H1 (cell line): ENCODE measurements around the gene ARMC10. TPM values are rescaled to one million over a fixed set of nuclear protein-coding genes. Genes with fewer than 3 reads are reported as not detected.

Source experiments
- CTCF ChIA-PET: fragments of 300-600 bp; sonication (Branson Sonifier 250); formaldehyde crosslinking; loops from one replicate; lab custom pipeline; 2021; ENCODE audit not compliant: partially characterized antibody; lab: Charles Lee
- POLR2A ChIA-PET: fragments of 300-600 bp; sonication (Branson Sonifier 250); formaldehyde crosslinking; loops from one replicate; lab custom pipeline; 2021; ENCODE audit warnings: inconsistent platforms; ENCODE audit not compliant: partially characterized antibody; lab: Charles Lee
- DNase-seq, 2 experiments: peaks; one replicate each; pipeline versions ENCODE4 v3.0.0 to v3.0.0-alpha.2; 2010 to 2022; ENCODE audit warnings: low spot score in 2 of 2, low read depth in 1 of 2, mixed read lengths in 1 of 2
- FAIRE-seq: peaks from 2 replicates; lab custom pipeline; 2011; peaks lifted over from hg19 to GRCh38; lab: Jason Lieb, UNC
- H2AFZ ChIP-seq: 2 replicates; pipeline ENCODE4 v1.8.1; 2012; ENCODE audit warnings: low read length, inconsistent platforms
- H2AK5ac ChIP-seq: 2 replicates; pipeline ENCODE4 v1.6.1; 2013; ENCODE audit warnings: low read depth, low read length
- H2BK120ac ChIP-seq: replicated peaks from 2 replicates; pipeline ENCODE3; 2013; ENCODE audit warnings: low read depth, low read length, inconsistent platforms
- H2BK12ac ChIP-seq: 2 replicates; pipeline ENCODE4 v1.6.1; 2013; ENCODE audit warnings: low read depth, low read length
- H2BK15ac ChIP-seq: 2 replicates; pipeline ENCODE4 v1.6.1; 2013; ENCODE audit warnings: low read length
- H2BK20ac ChIP-seq: 2 replicates; pipeline ENCODE4 v1.6.1; 2013; ENCODE audit warnings: low read length
- H2BK5ac ChIP-seq: 2 replicates; pipeline ENCODE4 v1.6.1; 2013; ENCODE audit warnings: low read depth, low read length
- H3K14ac ChIP-seq: 2 replicates; pipeline ENCODE4 v1.6.1; 2013; ENCODE audit warnings: inconsistent platforms; ENCODE audit not compliant: insufficient read length
- H3K18ac ChIP-seq: 2 replicates; pipeline ENCODE4 v1.6.1; 2013; ENCODE audit warnings: low read length; ENCODE audit errors: extremely low read depth
- H3K23ac ChIP-seq: 2 replicates; pipeline ENCODE4 v1.6.1; 2013; ENCODE audit warnings: inconsistent platforms; ENCODE audit not compliant: insufficient read length
- H3K23me2 ChIP-seq: 2 replicates; pipeline ENCODE4 v1.6.1; 2013; ENCODE audit warnings: low read depth, low read length
- H3K27ac ChIP-seq: 2 replicates; pipeline ENCODE4 v1.6.1; 2011; ENCODE audit warnings: low read depth, low read length, inconsistent platforms
- H3K27me3 ChIP-seq, 4 experiments: replicated peaks in 1 of 4; 1 replicate in 1 of 4; 2 replicates in 3 of 4; pipeline versions ENCODE4 v1.6.1 to v1.8.1; 2011 to 2013; ENCODE audit warnings: low read length in 3 of 4, mild to moderate bottlenecking in 3 of 4, inconsistent platforms in 2 of 4, mixed read lengths in 2 of 4, moderate library complexity in 1 of 4; ENCODE audit not compliant: control insufficient read depth in 3 of 4, insufficient read depth in 3 of 4; ENCODE audit errors: extremely low read depth in 1 of 4
- H3K36me3 ChIP-seq, 4 experiments: 2 replicates each; pipeline versions ENCODE4 v1.6.1 to v1.8.1; 2011 to 2013; ENCODE audit warnings: mild to moderate bottlenecking in 4 of 4, low read length in 3 of 4, moderate library complexity in 2 of 4, control low read depth in 1 of 4, inconsistent platforms in 1 of 4; ENCODE audit not compliant: insufficient read depth in 4 of 4, control insufficient read depth in 2 of 4
- H3K4ac ChIP-seq: replicated peaks from 2 replicates; pipeline ENCODE3; 2013; ENCODE audit warnings: low read length, low read depth, mixed read lengths, inconsistent platforms; ENCODE audit not compliant: insufficient read length
- H3K4me1 ChIP-seq, 4 experiments: replicated peaks in 1 of 4; 1 replicate in 1 of 4; 2 replicates in 3 of 4; pipeline versions ENCODE4 v1.6.1 to v1.8.1; 2011 to 2013; ENCODE audit warnings: low read length in 3 of 4, inconsistent platforms in 2 of 4, mixed read lengths in 1 of 4; ENCODE audit not compliant: insufficient read depth in 4 of 4, control insufficient read depth in 3 of 4
- H3K4me2 ChIP-seq, 2 experiments: 2 replicates each; pipeline versions ENCODE4 v1.6.1 to v1.8.1; 2011 to 2013; ENCODE audit warnings: low read depth in 2 of 2, low read length in 2 of 2, control low read depth in 1 of 2, inconsistent platforms in 1 of 2, mild to moderate bottlenecking in 1 of 2; ENCODE audit not compliant: insufficient read depth in 1 of 2
- H3K4me3 ChIP-seq, 4 experiments: fragments of 200-600, 300-600 bp in 1 of 4; sonication (generic), shearing (Covaris generic), sonication (Bioruptor Twin) in 1 of 4; 2 replicates each; pipeline versions ENCODE4 v1.5.1 to v1.8.1; 2011 to 2016; ENCODE audit warnings: low read length in 4 of 4, low read depth in 3 of 4, control low read depth in 2 of 4, inconsistent platforms in 2 of 4, mild to moderate bottlenecking in 2 of 4, mixed read lengths in 1 of 4, moderate library complexity in 1 of 4; ENCODE audit not compliant: insufficient read depth in 2 of 4; ENCODE audit errors: extremely low read depth in 1 of 4
- H3K56ac ChIP-seq: replicated peaks from 2 replicates; pipeline ENCODE3; 2013; ENCODE audit warnings: low read depth, mild to moderate bottlenecking, mixed read lengths, low read length, inconsistent platforms; ENCODE audit not compliant: insufficient read length
- H3K79me1 ChIP-seq: 2 replicates; pipeline ENCODE4 v1.6.1; 2013; ENCODE audit warnings: low read depth, low read length, control low read depth
- H3K79me2 ChIP-seq, 2 experiments: 2 replicates each; pipeline versions ENCODE4 v1.6.1 to v1.8.1; 2012 to 2013; ENCODE audit warnings: low read length in 2 of 2, mild to moderate bottlenecking in 2 of 2, inconsistent platforms in 1 of 2; ENCODE audit not compliant: insufficient read depth in 2 of 2, control insufficient read depth in 1 of 2
- H3K9ac ChIP-seq, 4 experiments: replicated peaks in 1 of 4; 1 replicate in 1 of 4; 2 replicates in 3 of 4; pipeline versions ENCODE4 v1.6.1 to v1.8.1; 2011 to 2013; ENCODE audit warnings: low read depth in 3 of 4, low read length in 3 of 4, control low read depth in 2 of 4, mild to moderate bottlenecking in 2 of 4, moderate library complexity in 2 of 4, inconsistent platforms in 1 of 4; ENCODE audit errors: extremely low read depth in 1 of 4
- H3K9me3 ChIP-seq, 2 experiments: 2 replicates each; pipeline versions ENCODE4 v1.6.1 to v1.8.1; 2012 to 2013; ENCODE audit warnings: mild to moderate bottlenecking in 2 of 2, moderate library complexity in 2 of 2, control low read depth in 1 of 2, inconsistent platforms in 1 of 2, low read depth in 1 of 2, low read length in 1 of 2, mixed read lengths in 1 of 2; ENCODE audit not compliant: insufficient read depth in 2 of 2
- H4K20me1 ChIP-seq, 2 experiments: replicated peaks in 1 of 2; 2 replicates each; pipeline versions ENCODE3 to v1.8.1; 2011 to 2013; ENCODE audit warnings: inconsistent platforms in 2 of 2, low read length in 2 of 2, mild to moderate bottlenecking in 1 of 2; ENCODE audit not compliant: insufficient read depth in 2 of 2, control insufficient read depth in 1 of 2
- H4K5ac ChIP-seq: 2 replicates; pipeline ENCODE4 v1.6.1; 2013; ENCODE audit warnings: low read length, low read depth, mixed read lengths, inconsistent platforms; ENCODE audit not compliant: insufficient read length
- H4K8ac ChIP-seq: 2 replicates; pipeline ENCODE4 v1.8.0; 2013; ENCODE audit warnings: mild to moderate bottlenecking, moderate library complexity, low read length, inconsistent platforms; ENCODE audit not compliant: insufficient read depth; ENCODE audit errors: extremely low read depth
- H4K91ac ChIP-seq: replicated peaks from 2 replicates; pipeline ENCODE3; 2013; ENCODE audit warnings: low read length, mixed read lengths, inconsistent platforms; ENCODE audit not compliant: insufficient read length
- CTBP2 ChIP-seq: IDR thresholded peaks from 2 replicates; pipeline ENCODE4 v1.7.0; 2011; ENCODE audit warnings: borderline replicate concordance, mild to moderate bottlenecking, moderate library complexity, mixed read lengths, low read length; ENCODE audit not compliant: insufficient read depth, insufficient read length
- JUND ChIP-seq: IDR thresholded peaks from 2 replicates; pipeline ENCODE4 v1.6.1; 2011; ENCODE audit warnings: mild to moderate bottlenecking, improper control_type of control experiment, low read length
- NANOG ChIP-seq: IDR thresholded peaks from 2 replicates; pipeline ENCODE4 v1.6.1; 2011; ENCODE audit warnings: low read length, low read depth, mild to moderate bottlenecking, inconsistent platforms; ENCODE audit not compliant: insufficient read depth, poor library complexity, severe bottlenecking
- WGBS, 2 experiments: shearing (Covaris generic) in 1 of 2; methylation state at CpG; one replicate each; pipeline versions ENCODE4 v1.1.6 to v1.1.7; 2013 to 2015; ENCODE audit warnings: low lambda C conversion rate in 2 of 2, mixed read lengths in 2 of 2, inconsistent platforms in 1 of 2, low coverage in 1 of 2, missing lambda C conversion rate in 1 of 2; ENCODE audit not compliant: insufficient replicate concordance in 2 of 2, insufficient coverage in 1 of 2, insufficient read length in 1 of 2; ENCODE audit errors: extremely low coverage in 1 of 2, missing lambda C conversion rate in 1 of 2; 5-methylcytosine and 5-hydroxymethylcytosine counted together
- polyA plus RNA-seq, 7 experiments: library from polyadenylated mRNA; depleted of rRNA in 3 of 7; stranded (reverse) in 5 of 7; unstranded in 2 of 7; fragments of >200 nt in 5 of 7; fragments of 200-250 nt in 2 of 7; gene quantifications; 1 replicate in 5 of 7; 2 replicates in 1 of 7; 4 replicates in 1 of 7; pipeline versions ENCODE4 v1.2.1 to v1.2.3, GENCODE V29; 2011 to 2013; ENCODE audit warnings: missing spikeins in 2 of 7, mixed read lengths in 2 of 7
- total RNA-seq: library from RNA; stranded (reverse); fragmentation: NEBNext Ultra II Directional; extraction: Animal tissue kit (Norgen Biotek cat#: 25700); gene quantifications from 2 replicates; pipeline ENCODE4 v1.2.1, GENCODE V29; 2021

The ARMC10 gene
- total and polyA plus RNA-seq, 2 of the 8 experiments (the other 6 are each of a cell fraction or from before 2014, with no cell fraction given): 16.4 to 44.3 TPM

- no peaks in the 10 kb centered on the region for H3K4me1 ChIP-seq
- ChIA-PET CTCF (interaction anchor here (1.2 kb wide), 1 partner anchor 13 kb away, joined by 4 read pairs; no protein-coding TSS in a partner anchor), POLR2A (no interaction called here)
- no peak overlapping the region for H3K14ac ChIP-seq
- no peaks in the 10 kb centered on the region for H3K27me3 ChIP-seq
- FAIRE-seq (no peak), DNase-seq (no peak)
- H4K20me1 ChIP-seq: peaks cover 0 to 2% of the 10 kb centered on the region in 2 experiments
- no peaks in the 10 kb centered on the region for H3K79me2 ChIP-seq
- H3K4ac ChIP-seq: no peak overlapping the region
- H2BK20ac ChIP-seq: no peak overlapping the region
- no peak overlapping the region for H3K4me3 ChIP-seq
- no peak overlapping the region for H4K5ac ChIP-seq
- no peak overlapping the region for H2AFZ ChIP-seq
- H3K9ac ChIP-seq: no peak overlapping the region
- H2BK5ac ChIP-seq: no peak overlapping the region
- no peak overlapping the region for H2BK120ac ChIP-seq
- no peak overlapping the region for H3K18ac ChIP-seq
- no peak overlapping the region for H3K56ac ChIP-seq
- H4K91ac ChIP-seq: no peak overlapping the region
- H3K23ac ChIP-seq: no peak overlapping the region
- H3K9me3 ChIP-seq: no peaks in the 10 kb centered on the region
- no peak overlapping the region for H4K8ac ChIP-seq
- no peak overlapping the region for H2AK5ac ChIP-seq
- H3K4me2 ChIP-seq: no peak overlapping the region
- H3K79me1 ChIP-seq: no peaks in the 10 kb centered on the region
- H3K23me2 ChIP-seq: no peaks in the 10 kb centered on the region
- H2BK12ac ChIP-seq: no peak overlapping the region
- 87% methylated on average over 1 of the region's 1 CpG; no CpG with 5 or more reads in 1 of the 2 experiments for WGBS, 2 experiments
- no peak overlapping the region for H3K27ac ChIP-seq
- peaks cover 2 to 27% (median 11%) of the 10 kb centered on the region in 4 experiments; a peak in 7 of 8 replicates for H3K36me3 ChIP-seq
- no peak overlapping the region for H2BK15ac ChIP-seq
- no peak for TF ChIP-seq JUND
- no peak for TF ChIP-seq CTBP2
- no peak for TF ChIP-seq NANOG
Measured at GRCh38 chr7:103093429-103093828, 18.5 kb downstream of the ARMC10 start.
